CD4-positive, alpha-beta T cell treated with Interleukin-15 for 1 hour (primary cell): ENCODE results near the gene TNFRSF12A.

Experiments used
- DNase-seq: peaks from one replicate; pipeline ENCODE4 v3.0.0-alpha.2; 2020

The TNFRSF12A gene

GRCh38 chr16:3020247-3020603 is at the start of gene TNFRSF12A:
TNFRSF12A (plus strand) TSS chr16:3020368; CDS start chr16:3020398, 30 bp downstream.
- peak; percentile 74 for DNase-seq

- no peak for DNase-seq
These were observed 49.6 kb upstream of the TNFRSF12A start for GRCh38 chr16:2970563-2970962.

- no peak for DNase-seq
These were observed 48.8 kb upstream of the TNFRSF12A start for GRCh38 chr16:2971134-2971984.

- DNase-seq = no peak
These were observed 48.0 kb upstream of the TNFRSF12A start for GRCh38 chr16:2971985-2972784.

GRCh38 chr16:2973093-2973492 is 47.1 kb upstream of the TNFRSF12A start:
- DNase-seq = no peak

- no peak for DNase-seq
These were observed 46.4 kb upstream of the TNFRSF12A start for GRCh38 chr16:2973605-2974318.

GRCh38 chr16:2974319-2975056 is 45.7 kb upstream of the TNFRSF12A start:
- no peak for DNase-seq

GRCh38 chr16:2975161-2975795 is 44.9 kb upstream of the TNFRSF12A start:
- DNase-seq = no peak

GRCh38 chr16:2976201-2976600 is 44.0 kb upstream of the TNFRSF12A start:
- DNase-seq = no peak

- no peak for DNase-seq
These were observed 43.5 kb upstream of the TNFRSF12A start for GRCh38 chr16:2976673-2977072.

GRCh38 chr16:2977440-2977839 is 42.7 kb upstream of the TNFRSF12A start:
- DNase-seq = no peak

- DNase-seq = no peak
These were observed 40.4 kb upstream of the TNFRSF12A start for GRCh38 chr16:2979669-2980226.

GRCh38 chr16:2980227-2981176 is 39.7 kb upstream of the TNFRSF12A start, which contains the start of gene PKMYT1:
PKMYT1 (minus strand) TSS chr16:2980446; CDS start chr16:2979657, 789 bp downstream.
- peak; percentile 93 for DNase-seq

GRCh38 chr16:2981177-2981898 is 38.8 kb upstream of the TNFRSF12A start:
- no peak for DNase-seq

GRCh38 chr16:2981899-2982250 is 38.3 kb upstream of the TNFRSF12A start:
- DNase-seq = no peak

- DNase-seq = no peak
These were observed 37.8 kb upstream of the TNFRSF12A start for GRCh38 chr16:2982402-2982801.

GRCh38 chr16:2983706-2984136 is 36.4 kb upstream of the TNFRSF12A start:
- DNase-seq = peak; percentile 70

GRCh38 chr16:2985462-2985861 is 34.7 kb upstream of the TNFRSF12A start:
- DNase-seq = no peak

- DNase-seq = no peak
These were observed 34.2 kb upstream of the TNFRSF12A start for GRCh38 chr16:2985893-2986355.
